Activated T-cell treated with anti-CD3 and anti-CD28 coated beads, Interleukin-2, amount 50 U/mL, for 4 hours (primary cell): ENCODE data around the gene IGLON5. TPM values are rescaled to one million over a fixed set of nuclear protein-coding genes. Genes with fewer than 3 reads are reported as not detected.

Source experiments
- ATAC-seq, 2 donors: fragments of 200-7000 bp; cut with Tn5 transposase; one replicate each; pipeline ENCODE4 v1.10.0; 2021
- DNase-seq: peaks from one replicate; pipeline ENCODE4 v3.0.0-alpha.2; 2020
- H3K27me3 Mint-ChIP-seq: one replicate; pipeline ENCODE4 v1.8.0; 2021; ENCODE audit warnings: low read depth, mixed read lengths
- H3K36me3 Mint-ChIP-seq: one replicate; pipeline ENCODE4 v1.8.0; 2022; ENCODE audit warnings: mixed read lengths; ENCODE audit not compliant: insufficient read depth
- H3K4me1 Mint-ChIP-seq: one replicate; pipeline ENCODE4 v1.8.0; 2021; ENCODE audit warnings: low read depth, mixed read lengths
- H3K4me3 Mint-ChIP-seq: one replicate; pipeline ENCODE4 v1.8.0; 2021; ENCODE audit warnings: mild to moderate bottlenecking, moderate library complexity, mixed read lengths
- H3K9me3 Mint-ChIP-seq: one replicate; pipeline ENCODE4 v1.8.0; 2021; ENCODE audit warnings: mixed read lengths
- total RNA-seq, 3 donors: library from RNA; stranded (reverse); gene quantifications; one replicate each; pipeline ENCODE4 v1.2.1, GENCODE V29; 2021

Gene IGLON5
- total RNA-seq, 3 donors from 2014 or later = 0.08 TPM; not detected in 2

- H3K36me3 Mint-ChIP-seq = no peaks in the 10 kb centered on the region
Measured at GRCh38 chr19:51371186-51371690, 59.8 kb downstream of the IGLON5 start.

GRCh38 chr19:51372021-51372648 is 60.7 kb downstream of the IGLON5 start:
- no peak for ATAC-seq
- no peaks in the 10 kb centered on the region for H3K9me3 Mint-ChIP-seq
- peak overlapping the region; percentile 98 for H3K4me3 Mint-ChIP-seq
- DNase-seq = no peak
- no peaks in the 10 kb centered on the region for H3K36me3 Mint-ChIP-seq
- H3K4me1 Mint-ChIP-seq = peaks cover 79% of the 10 kb centered on the region
- H3K27me3 Mint-ChIP-seq = no peaks in the 10 kb centered on the region

More at GRCh38 chr19:51371186-51371690, 59.8 kb downstream of the IGLON5 start:
- no peak for DNase-seq
- Mint-ChIP-seq H3K4me1 (peaks cover 78% of the 10 kb centered on the region), H3K27me3 (no peaks in the 10 kb centered on the region), H3K4me3 (peak overlapping the region; percentile 98), H3K9me3 (no peaks in the 10 kb centered on the region)
- ATAC-seq = no peak

GRCh38 chr19:51372649-51373504 is 61.4 kb downstream of the IGLON5 start, which contains the start of gene NKG7:
TSS of gene NKG7 (minus strand) at chr19:51372654. CDS start at chr19:51372535, 119 bp downstream.
- Mint-ChIP-seq H3K36me3 (no peaks in the 10 kb centered on the region), H3K4me1 (peaks cover 75% of the 10 kb centered on the region), H3K27me3 (no peaks in the 10 kb centered on the region), H3K4me3 (peak within 1 kb of the TSS; percentile 98), H3K9me3 (no peaks in the 10 kb centered on the region)
- DNase-seq (peak; percentile 69), ATAC-seq (peak; percentile 81 to 82)

DNA sequence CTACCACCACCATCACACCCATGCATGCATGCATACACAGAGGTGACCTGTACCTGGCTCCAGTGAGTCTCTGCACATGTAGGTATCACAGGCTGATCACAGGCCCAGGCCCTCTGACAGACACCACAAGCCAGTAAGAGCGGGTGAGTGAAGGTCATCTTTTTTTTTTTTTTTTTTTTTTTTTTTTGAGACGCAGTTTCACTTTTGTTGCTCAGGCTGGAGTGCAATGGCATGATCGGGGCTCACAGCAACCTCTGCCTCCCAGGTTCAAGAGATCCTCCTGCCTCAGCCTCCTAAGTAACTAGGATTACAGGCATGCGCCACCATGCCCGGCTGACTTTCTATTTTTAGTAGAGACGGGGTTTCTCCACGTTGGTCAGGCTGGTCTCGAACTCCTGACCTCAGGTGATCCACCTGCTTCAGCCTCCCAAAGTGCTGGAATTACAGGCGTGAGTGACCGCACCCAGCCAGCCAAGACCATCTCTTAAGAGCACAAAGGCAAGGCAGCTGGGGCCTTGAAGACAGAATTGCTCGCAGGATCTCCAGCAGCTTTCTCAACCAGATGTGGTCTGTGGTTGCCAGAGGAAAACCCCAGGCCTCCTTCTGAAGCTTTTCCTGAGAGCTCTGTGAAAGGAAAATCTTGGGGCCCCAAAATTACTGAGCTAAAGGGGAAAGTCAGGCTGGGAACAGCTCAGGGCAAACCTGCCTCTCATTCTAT is 64.2 kb downstream of the IGLON5 start:
- no peak for ATAC-seq
- Mint-ChIP-seq H3K9me3 (no peaks in the 10 kb centered on the region), H3K4me3 (peak overlapping the region; percentile 48)

DNA sequence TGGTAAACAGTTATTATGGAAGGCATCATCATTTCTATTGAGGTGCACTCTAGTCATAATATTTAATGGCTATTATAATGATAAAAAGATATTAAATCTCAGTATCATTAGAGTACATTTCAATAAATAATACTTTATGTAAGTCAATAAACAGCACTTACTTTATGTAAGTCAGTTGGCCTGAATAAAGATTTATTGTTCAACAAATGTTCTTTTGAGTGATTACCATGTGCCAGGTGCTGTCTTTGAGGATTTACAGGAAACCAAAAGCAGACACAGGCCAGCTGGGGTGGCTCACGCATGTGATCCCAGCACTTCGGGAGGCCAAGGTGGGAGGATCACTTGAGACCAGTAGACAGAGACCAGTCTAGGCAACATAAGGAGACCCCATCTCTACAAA is 66.0 kb downstream of the IGLON5 start:
- no peaks in the 10 kb centered on the region for H3K9me3 Mint-ChIP-seq
- DNase-seq (no peak), ATAC-seq (no peak)
- no peaks in the 10 kb centered on the region for H3K27me3 Mint-ChIP-seq
- no peak overlapping the region for H3K4me3 Mint-ChIP-seq
- peaks cover 48% of the 10 kb centered on the region for H3K4me1 Mint-ChIP-seq
- no peaks in the 10 kb centered on the region for H3K36me3 Mint-ChIP-seq

More for the DNA sequence above, 64.2 kb downstream of the IGLON5 start:
- no peaks in the 10 kb centered on the region for H3K36me3 Mint-ChIP-seq
- DNase-seq = no peak
- peaks cover 65% of the 10 kb centered on the region for H3K4me1 Mint-ChIP-seq
- H3K27me3 Mint-ChIP-seq = no peaks in the 10 kb centered on the region

DNA sequence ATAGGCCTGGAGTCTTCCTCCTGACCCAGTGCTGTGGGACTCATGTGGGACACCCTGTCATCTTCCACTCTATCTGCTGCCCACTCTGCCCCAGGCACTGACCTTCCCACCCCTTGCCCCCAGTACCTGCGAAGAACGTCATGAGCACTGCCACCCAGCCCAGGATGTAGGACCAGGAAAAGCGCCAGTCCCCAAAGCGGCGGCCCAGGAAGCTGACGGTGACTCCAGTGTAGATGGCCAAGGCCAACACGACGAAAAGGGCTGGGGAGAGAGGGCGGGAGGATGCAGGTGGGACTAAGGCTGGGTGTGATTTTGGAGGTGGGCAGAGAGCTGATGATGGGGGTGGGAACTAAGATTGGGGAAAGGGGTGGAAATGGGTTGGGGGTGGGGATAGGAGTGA is 68.9 kb downstream of the IGLON5 start:
- H3K36me3 Mint-ChIP-seq = no peaks in the 10 kb centered on the region
- no peaks in the 10 kb centered on the region for H3K27me3 Mint-ChIP-seq
- DNase-seq (no peak), ATAC-seq (no peak)
- no peaks in the 10 kb centered on the region for H3K9me3 Mint-ChIP-seq
- H3K4me3 Mint-ChIP-seq = no peak overlapping the region
- H3K4me1 Mint-ChIP-seq = peaks cover 18% of the 10 kb centered on the region

Other genes with a start within 250 kb of the IGLON5 start
- not detected for gene KLK13, start 246.6 kb upstream of the IGLON5 start, total RNA-seq
- 1 to 10 TPM in 2 of 3 donors, under 1 TPM in 1; 0.79 to 1.4 (median 1.2) TPM for gene KLK14, start 228.8 kb upstream of the IGLON5 start, total RNA-seq
- 10 to 100 TPM; 24.1 to 29.3 (median 27.7) TPM for gene CTU1, start 203.2 kb upstream of the IGLON5 start, total RNA-seq
- under 1 TPM; 0.22 to 0.43 (median 0.37) TPM for gene SIGLEC9, start 186.7 kb upstream of the IGLON5 start, total RNA-seq
- under 1 TPM in 1 of 3 donors, not detected in 2; 0.16 TPM for gene SIGLEC7, start 169.3 kb upstream of the IGLON5 start, total RNA-seq
- under 1 TPM; 0.11 to 0.51 (median 0.11) TPM for gene CD33, start 86.6 kb upstream of the IGLON5 start, total RNA-seq
- gene SIGLECL1, start 60.6 kb upstream of the IGLON5 start, total RNA-seq = not detected
- gene VSIG10L, start 30.5 kb downstream of the IGLON5 start, total RNA-seq = 1 to 10 TPM; 1.6 to 2.3 (median 1.8) TPM
- gene ETFB, start 54.7 kb downstream of the IGLON5 start, total RNA-seq = 10 to 100 TPM; 65.8 to 74.9 (median 73.3) TPM
- 1 to 10 TPM; 3.8 to 6.4 (median 5.3) TPM for gene CLDND2, start 57.4 kb downstream of the IGLON5 start, total RNA-seq
- 100 to 1,000 TPM; 146 to 232 (median 153) TPM for gene NKG7, start 61.0 kb downstream of the IGLON5 start, total RNA-seq
- gene LIM2, start 76.3 kb downstream of the IGLON5 start, total RNA-seq = under 1 TPM in 2 of 3 donors, not detected in 1; 0.58 to 0.65 TPM
- not detected for gene C19orf84, start 78.9 kb downstream of the IGLON5 start, total RNA-seq
- under 1 TPM; 0.43 to 0.63 (median 0.53) TPM for gene SIGLEC10, start 106.0 kb downstream of the IGLON5 start, total RNA-seq
- not detected for gene SIGLEC8, start 146.8 kb downstream of the IGLON5 start, total RNA-seq
- not detected for gene CEACAM18, start 166.9 kb downstream of the IGLON5 start, total RNA-seq
- 1 to 10 TPM in 1 of 3 donors, under 1 TPM in 1, not detected in 1; 0.51 to 1.3 TPM for gene SIGLEC12, start 190.2 kb downstream of the IGLON5 start, total RNA-seq
- under 1 TPM in 1 of 3 donors, not detected in 2; 0.32 TPM for gene SIGLEC6, start 220.0 kb downstream of the IGLON5 start, total RNA-seq